Right lobe of liver (tissue), 6 donors: ENCODE data around the gene DOCK6. TPM values are rescaled to one million over a fixed set of nuclear protein-coding genes. Genes with fewer than 3 reads are reported as not detected.
"Not testable (repeated sequence)": the region's sequence is repeated elsewhere in the genome, so short reads cannot be mapped to it uniquely, and the experiment has no call there.

Experiments used
- ATAC-seq, 4 donors: fragments of 200-7000 bp; cut with Tn5 transposase; one replicate each; pipeline ENCODE4 v1.9.1; 2020; ENCODE audit warnings: mild to moderate bottlenecking in 4 of 4, moderate library complexity in 4 of 4
- DNase-seq, 3 donors: peaks; one replicate each; pipeline ENCODE4 v3.0.0-alpha.2; 2020
- H3K27ac ChIP-seq, 3 donors: fragments of 200-600 bp; one replicate each; pipeline ENCODE4 v1.8.0; 2022
- H3K27me3 ChIP-seq, 2 donors: fragments of 200-600 bp; one replicate each; pipeline ENCODE4 v1.8.0; 2022
- H3K36me3 ChIP-seq, 4 donors: fragments of 200-600 bp; sonication (generic) in 1 of 4; one replicate each; pipeline versions ENCODE4 v1.5.1 to v1.8.0; 2017 to 2022; ENCODE audit warnings: control low read depth in 1 of 4
- H3K4me1 ChIP-seq, 4 donors: fragments of 200-600 bp; sonication (generic) in 1 of 4; one replicate each; pipeline versions ENCODE4 v1.5.1 to v1.8.0; 2017 to 2022; ENCODE audit warnings: control low read depth in 1 of 4
- H3K4me3 ChIP-seq, 3 donors: fragments of 200-600 bp; one replicate each; pipeline ENCODE4 v1.8.0; 2022
- H3K9me3 ChIP-seq, 4 donors: fragments of 200-600 bp; sonication (generic) in 1 of 4; one replicate each; pipeline versions ENCODE4 v1.5.1 to v1.8.0; 2017 to 2022; ENCODE audit warnings: control low read depth in 1 of 4
- POLR2A ChIP-seq: fragments of 450-650 bp; IDR thresholded peaks from one replicate; pipeline ENCODE4 v1.6.1; 2017; ENCODE audit warnings: antibody characterized with exemption, mild to moderate bottlenecking
- WGBS: methylation state at CpG from one replicate; pipeline ENCODE4 v1.1.6; 2018; ENCODE audit warnings: low coverage, low lambda C conversion rate; ENCODE audit not compliant: insufficient coverage; ENCODE audit errors: missing lambda C conversion rate; 5-methylcytosine and 5-hydroxymethylcytosine counted together
- intact Hi-C, 2 donors: fragments of 100-400 bp; cut with DNase I; formaldehyde crosslinking; loops; one replicate each; pipeline versions ENCODE4 v1.11.2 to v1.14.1; 2022
- total RNA-seq, 6 experiments: library from RNA; depleted of rRNA in 2 of 6; stranded (reverse); fragments of >200 nt in 2 of 6; fragmentation: NEBNext Ultra II Directional in 3 of 6; extraction: Animal tissue kit (Norgen Biotek cat#: 25700) in 3 of 6; gene quantifications; one replicate each; pipeline versions ENCODE4 v1.1.0 to v1.2.4, GENCODE V29; 2016 to 2023
- TF ChIP-seq, protein P1 (sequence below), 4 donors: fragments of 200-600 bp in 3 of 4; fragments of 450-650 bp in 1 of 4; IDR thresholded peaks; one replicate each; pipeline versions ENCODE4 v1.5.1 to v1.8.0; 2016 to 2022; ENCODE audit warnings: antibody characterized with exemption in 4 of 4, mild to moderate bottlenecking in 2 of 4
- donor health status: DM: no; HTN: yes; CAD: no.
- donor health status: DM: no; HTN: no; CAD: no.
- donor health status: DM: no; HTN: no; CAD: no.
- donor health status: DM: no; HTN: yes; CAD: no.
- donor health status: DM: no; HTN: yes; CAD: no.

Gene DOCK6
- total RNA-seq, 6 experiments from 2014 or later = 19.9 to 45.9 (median 30.4) TPM

DNA sequence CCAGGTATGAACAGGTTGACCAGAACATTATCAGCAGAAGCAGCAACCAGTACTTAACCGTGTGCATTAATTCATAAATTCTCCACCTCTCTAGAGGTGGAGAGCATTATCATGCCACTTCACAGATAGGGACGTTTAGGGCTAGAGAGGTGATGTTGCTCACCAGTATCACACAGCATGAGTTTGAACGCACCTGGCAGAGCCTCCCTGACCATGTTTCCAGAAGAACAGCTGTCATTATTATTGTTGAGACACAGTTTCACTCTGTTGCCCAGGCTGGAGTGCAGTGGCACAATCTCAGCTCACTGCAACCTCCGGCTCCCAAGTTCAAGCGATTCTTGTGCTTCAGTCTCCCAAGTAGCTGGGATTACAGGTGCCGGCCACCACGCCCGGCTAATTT lies 71.8 kb downstream of the DOCK6 start:
- Histone ChIP-seq H3K4me3 (no peak overlapping the region), H3K9me3 (no peaks in the 10 kb centered on the region), H3K27ac (peak overlapping the region in 1 of 3 donors; percentile 24), H3K4me1 (peaks cover 0 to 23% (median 0%) of the 10 kb centered on the region in 4 donors), H3K36me3 (peaks cover 0 to 17% (median 2%) of the 10 kb centered on the region in 4 donors), H3K27me3 (no peaks in the 10 kb centered on the region)
- WGBS = 60% methylated on average over 3 of the region's 8 CpGs
- TF ChIP-seq POLR2A = no peak
- TF ChIP-seq, protein P1, sequence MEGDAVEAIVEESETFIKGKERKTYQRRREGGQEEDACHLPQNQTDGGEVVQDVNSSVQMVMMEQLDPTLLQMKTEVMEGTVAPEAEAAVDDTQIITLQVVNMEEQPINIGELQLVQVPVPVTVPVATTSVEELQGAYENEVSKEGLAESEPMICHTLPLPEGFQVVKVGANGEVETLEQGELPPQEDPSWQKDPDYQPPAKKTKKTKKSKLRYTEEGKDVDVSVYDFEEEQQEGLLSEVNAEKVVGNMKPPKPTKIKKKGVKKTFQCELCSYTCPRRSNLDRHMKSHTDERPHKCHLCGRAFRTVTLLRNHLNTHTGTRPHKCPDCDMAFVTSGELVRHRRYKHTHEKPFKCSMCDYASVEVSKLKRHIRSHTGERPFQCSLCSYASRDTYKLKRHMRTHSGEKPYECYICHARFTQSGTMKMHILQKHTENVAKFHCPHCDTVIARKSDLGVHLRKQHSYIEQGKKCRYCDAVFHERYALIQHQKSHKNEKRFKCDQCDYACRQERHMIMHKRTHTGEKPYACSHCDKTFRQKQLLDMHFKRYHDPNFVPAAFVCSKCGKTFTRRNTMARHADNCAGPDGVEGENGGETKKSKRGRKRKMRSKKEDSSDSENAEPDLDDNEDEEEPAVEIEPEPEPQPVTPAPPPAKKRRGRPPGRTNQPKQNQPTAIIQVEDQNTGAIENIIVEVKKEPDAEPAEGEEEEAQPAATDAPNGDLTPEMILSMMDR (IDR thresholded peaks at IDR 0.05) = no peak
- intact Hi-C loops = no loop called here
- DNase-seq (no peak), ATAC-seq (no peak)

DNA sequence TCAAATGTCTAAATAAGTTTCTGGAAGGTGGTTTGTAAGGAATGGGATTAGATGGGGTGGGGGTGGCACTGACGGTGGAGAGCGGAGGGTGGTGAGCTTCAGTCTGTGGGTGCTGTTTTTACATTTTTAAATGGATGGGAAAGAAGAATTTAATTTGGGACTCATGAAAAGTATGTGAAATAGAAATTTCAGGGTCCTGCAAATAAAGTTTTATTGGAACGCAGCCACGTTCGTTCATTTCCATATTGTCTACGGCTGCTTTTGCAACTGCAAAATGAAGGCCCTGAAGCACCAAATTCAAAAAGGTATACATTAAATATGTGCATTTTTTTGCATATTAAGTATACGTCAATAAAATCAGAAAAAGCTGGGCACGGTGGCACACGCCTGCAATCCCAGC lies 74.9 kb downstream of the DOCK6 start:
- Histone ChIP-seq H3K27ac (no peak overlapping the region), H3K36me3 (peaks cover 0 to 4% (median 0%) of the 10 kb centered on the region in 4 donors), H3K27me3 (no peaks in the 10 kb centered on the region), H3K9me3 (no peaks in the 10 kb centered on the region), H3K4me1 (peaks cover 0 to 30% (median 3%) of the 10 kb centered on the region in 4 donors), H3K4me3 (no peak overlapping the region)
- no peak for TF ChIP-seq POLR2A
- TF ChIP-seq, protein P1 (IDR thresholded peaks at IDR 0.05) = no peak
- no peak for ATAC-seq
- WGBS = 90% methylated on average over 9 of the region's 9 CpGs
- no peak for DNase-seq
- intact Hi-C loops = no loop called here

DNA sequence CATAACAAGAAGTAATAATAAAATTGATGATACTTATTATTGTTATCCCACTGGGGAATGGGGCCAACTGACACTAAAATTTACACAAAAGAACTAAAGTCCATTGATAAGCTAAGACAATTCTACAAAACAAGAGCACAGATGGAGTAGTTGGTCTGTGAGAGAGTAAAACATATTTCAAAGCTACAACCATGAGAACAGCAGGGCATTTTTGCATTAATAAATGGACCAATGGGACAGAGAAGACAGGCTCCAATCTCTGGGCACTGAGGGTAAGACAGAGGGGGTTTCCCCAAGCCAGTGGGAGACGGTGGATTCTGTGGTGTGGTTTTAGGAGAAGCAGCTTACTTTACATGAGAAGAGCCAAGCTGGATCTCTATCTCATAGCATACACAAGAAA lies 79.3 kb downstream of the DOCK6 start:
- DNase-seq (no peak), ATAC-seq (no peak)
- Histone ChIP-seq H3K9me3 (no peaks in the 10 kb centered on the region), H3K4me1 (peaks cover 0 to 24% (median 8%) of the 10 kb centered on the region in 4 donors), H3K36me3 (peaks cover 0 to 7% (median 0%) of the 10 kb centered on the region in 4 donors), H3K27ac (no peak overlapping the region), H3K4me3 (no peak overlapping the region), H3K27me3 (no peaks in the 10 kb centered on the region)
- TF ChIP-seq, protein P1 (IDR thresholded peaks at IDR 0.05) = no peak
- TF ChIP-seq POLR2A = no peak
- WGBS = 63% methylated on average over 1 of the region's 1 CpG
- intact Hi-C loops = no loop called here

DNA sequence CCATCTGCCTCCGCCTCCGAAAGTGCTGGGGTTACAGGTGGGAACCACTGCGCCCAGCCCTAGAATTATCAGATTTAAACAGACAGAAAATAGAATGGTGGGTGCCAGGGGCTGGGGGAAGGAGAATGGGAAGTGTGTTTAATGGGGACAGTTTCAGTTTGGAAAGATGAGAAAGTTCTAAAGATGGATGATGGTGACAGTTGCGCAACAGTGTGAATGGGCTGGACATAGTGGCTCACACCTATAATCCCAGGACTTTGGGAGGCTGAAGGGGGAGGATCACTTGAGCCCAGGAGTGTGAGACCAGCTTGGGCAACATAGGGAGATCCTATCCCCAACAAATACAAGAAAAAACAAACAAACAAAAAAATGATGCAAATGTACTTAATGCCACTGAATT lies 80.8 kb downstream of the DOCK6 start:
- intact Hi-C loops = no loop called here
- Histone ChIP-seq H3K4me1 (peaks cover 0 to 24% (median 8%) of the 10 kb centered on the region in 4 donors), H3K27me3 (no peaks in the 10 kb centered on the region), H3K4me3 (no peak overlapping the region), H3K27ac (no peak overlapping the region), H3K36me3 (peaks cover 0 to 8% (median 3%) of the 10 kb centered on the region in 4 donors), H3K9me3 (no peaks in the 10 kb centered on the region)
- DNase-seq (no peak), ATAC-seq (no peak)
- TF ChIP-seq POLR2A = no peak
- TF ChIP-seq, protein P1 (IDR thresholded peaks at IDR 0.05) = no peak
- WGBS = 94% methylated on average over 4 of the region's 4 CpGs

DNA sequence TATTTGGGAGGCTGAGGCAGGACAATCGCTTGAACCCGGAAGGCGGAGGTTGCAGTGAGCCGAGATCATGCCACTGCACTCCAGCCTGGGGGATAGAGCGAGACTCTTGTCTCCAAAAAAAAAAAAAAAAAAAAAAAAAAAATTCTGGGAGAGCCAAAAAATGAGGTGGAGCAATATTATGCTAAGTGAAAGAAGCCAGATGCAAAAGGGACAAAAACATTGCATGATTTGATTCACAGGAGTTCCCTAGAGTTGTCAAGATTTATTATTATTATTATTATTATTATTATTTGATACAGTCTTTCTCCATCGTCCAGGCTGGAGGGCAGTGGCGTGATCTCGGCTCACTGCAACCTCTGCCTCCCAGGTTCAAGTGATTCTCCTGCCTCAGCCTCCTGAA lies 81.3 kb downstream of the DOCK6 start:
- WGBS = 69% methylated on average over 7 of the region's 8 CpGs
- H3K4me1 ChIP-seq = peaks cover 0 to 24% (median 8%) of the 10 kb centered on the region in 4 donors
- H3K9me3 ChIP-seq, H3K27ac ChIP-seq, ATAC-seq, H3K4me3 ChIP-seq, DNase-seq, H3K27me3 ChIP-seq, intact Hi-C loops: not testable (repeated sequence)
- peaks cover 0 to 13% (median 7%) of the 10 kb centered on the region in 4 donors for H3K36me3 ChIP-seq
